Measurements from ENCODE around the gene SCUBE3.

The SCUBE3 gene

GRCh38 chr6:35181933-35182612 is 31.7 kb upstream of the SCUBE3 start:
- no peak for DNase-seq

- no peak for DNase-seq
Observed at GRCh38 chr6:35183281-35183680, 30.5 kb upstream of the SCUBE3 start.

- DNase-seq: no peak
Observed at GRCh38 chr6:35183935-35184334, 29.8 kb upstream of the SCUBE3 start.

- no peak for DNase-seq
Observed at GRCh38 chr6:35184580-35185301, 29.0 kb upstream of the SCUBE3 start.

GRCh38 chr6:35185302-35185681 is 28.5 kb upstream of the SCUBE3 start:
- no peak for DNase-seq

- no peak for DNase-seq
Observed at GRCh38 chr6:35185971-35186370, 27.8 kb upstream of the SCUBE3 start.

GRCh38 chr6:35186571-35186970 is 27.2 kb upstream of the SCUBE3 start:
- DNase-seq: no peak

GRCh38 chr6:35188886-35189285 is 24.9 kb upstream of the SCUBE3 start:
- no peak for DNase-seq

GRCh38 chr6:35190306-35190705 is 23.4 kb upstream of the SCUBE3 start:
- DNase-seq: no peak

- no peak for DNase-seq
Observed at GRCh38 chr6:35191889-35192288, 21.9 kb upstream of the SCUBE3 start.

GRCh38 chr6:35192301-35192860 is 21.4 kb upstream of the SCUBE3 start:
- no peak for DNase-seq

- no peak for DNase-seq
Observed at GRCh38 chr6:35194390-35194789, 19.4 kb upstream of the SCUBE3 start.

GRCh38 chr6:35195120-35195780 is 18.5 kb upstream of the SCUBE3 start:
- no peak for DNase-seq

GRCh38 chr6:35197196-35197595 is 16.6 kb upstream of the SCUBE3 start:
- DNase-seq: no peak

- DNase-seq: no peak
Observed at GRCh38 chr6:35199866-35200265, 13.9 kb upstream of the SCUBE3 start.

GRCh38 chr6:35202066-35202546 is 11.7 kb upstream of the SCUBE3 start:
- DNase-seq: no peak

GRCh38 chr6:35203152-35203670 is 10.5 kb upstream of the SCUBE3 start:
- no peak for DNase-seq

GRCh38 chr6:35203680-35204079 is 10.1 kb upstream of the SCUBE3 start:
- DNase-seq: no peak

- no peak for DNase-seq
Observed at GRCh38 chr6:35206346-35206745, 7.4 kb upstream of the SCUBE3 start.

- no peak for DNase-seq
Observed at GRCh38 chr6:35208419-35208818, 5.3 kb upstream of the SCUBE3 start.

GRCh38 chr6:35209081-35209480 is 4.7 kb upstream of the SCUBE3 start:
- DNase-seq: no peak

- DNase-seq: no peak
Observed at GRCh38 chr6:35209622-35210247, 4.0 kb upstream of the SCUBE3 start.

- DNase-seq: no peak
Observed at GRCh38 chr6:35213298-35213791, 411 bp upstream of the SCUBE3 start.

Data from COR-L47 (cell line).